ENCODE measurements around the gene CLMN. TPM values are rescaled to one million over a fixed set of nuclear protein-coding genes. Genes with fewer than 3 reads are reported as not detected.

CLMN gene
- polyA plus RNA-seq, 1 donor: 18.7 TPM

DNA sequence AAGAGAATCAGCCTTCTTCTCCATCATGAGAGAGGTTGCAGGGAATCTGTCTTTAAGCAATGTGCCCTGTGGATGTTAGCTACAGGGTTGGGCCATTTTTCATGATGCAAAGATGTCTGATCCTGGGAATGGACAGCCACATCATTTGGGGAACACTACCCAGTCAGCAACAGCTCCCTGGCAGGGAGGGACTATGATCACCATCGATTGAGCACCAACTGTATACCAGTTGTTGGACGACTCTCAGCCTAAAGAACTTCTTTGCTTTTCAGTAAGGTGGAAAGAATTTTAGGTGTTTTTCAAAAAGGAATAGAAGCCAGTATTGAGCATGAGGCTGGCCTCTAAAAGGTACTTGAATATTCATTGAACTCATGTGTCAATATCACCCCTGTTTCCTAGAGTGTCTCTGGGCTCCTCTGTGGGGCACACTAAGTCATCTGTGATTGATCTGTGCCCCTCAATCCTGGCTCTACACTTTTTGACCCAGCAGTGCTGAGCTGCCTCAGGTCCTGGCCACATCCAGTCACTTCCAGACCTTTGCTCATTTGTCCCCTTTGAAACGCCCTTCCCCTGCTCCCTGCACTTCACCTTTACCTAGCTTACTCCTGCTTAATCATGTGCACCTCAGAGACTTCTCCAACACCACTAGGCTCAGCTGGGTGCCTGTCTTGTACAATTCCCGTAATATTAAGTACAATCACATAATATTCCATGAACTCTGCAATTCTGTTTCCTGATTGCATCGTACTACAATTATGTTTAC, 2.2 kb upstream of the CLMN start:
- DNase-seq: peak in 1 of 2 donors; percentile 43
- Histone ChIP-seq H3K27ac (ENCODE audit: low read length) (no peak overlapping the region), H3K9me3 (ENCODE audit: control insufficient read depth, low read depth, low read length) (no peaks in the 10 kb centered on the region), H3K4me3 (ENCODE audit: low read length) (no peak overlapping the region), H3K36me3 (ENCODE audit: control insufficient read depth, insufficient read depth, low read length) (no peaks in the 10 kb centered on the region), H3K27me3 (ENCODE audit: control insufficient read depth, insufficient read depth, low read length) (no peaks in the 10 kb centered on the region), H3K4me1 (ENCODE audit: control insufficient read depth, insufficient read depth, low read length) (peaks cover 5% of the 10 kb centered on the region)
- no CpG with 5 or more reads among the region's 5 CpGs for WGBS (ENCODE audit: insufficient coverage, low lambda C conversion rate)

DNA sequence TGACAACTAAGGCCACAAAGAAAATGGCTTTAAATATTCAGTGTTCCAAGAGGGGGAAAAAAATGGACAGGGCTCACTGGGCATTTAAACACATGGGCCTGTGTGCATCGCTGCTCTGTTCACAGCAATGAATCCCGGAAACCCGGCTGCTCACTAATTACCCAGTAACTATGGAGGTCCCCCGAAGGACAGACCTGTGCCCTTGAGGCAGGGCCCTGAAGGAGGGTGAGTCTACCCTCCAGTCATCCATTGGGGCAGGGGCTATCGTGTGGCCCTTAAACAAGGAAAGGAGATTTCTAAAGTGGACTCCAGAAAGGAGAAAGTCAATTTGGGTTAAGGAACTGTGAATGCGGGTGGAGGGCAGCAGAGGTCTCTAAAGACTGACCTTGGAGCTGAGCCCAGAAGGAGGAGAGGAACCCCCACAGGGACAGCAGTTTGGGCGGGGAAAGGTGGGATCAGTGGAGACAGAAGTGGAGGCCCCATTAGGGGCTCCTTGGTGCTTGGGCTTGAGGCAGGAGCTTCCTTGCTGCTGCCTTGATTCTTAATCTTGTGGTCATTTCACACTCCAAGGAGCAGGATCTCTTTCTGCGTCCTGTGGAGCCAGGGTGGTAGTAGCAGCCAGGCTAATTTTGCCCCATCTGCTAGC, 1.4 kb upstream of the CLMN start:
- Histone ChIP-seq H3K4me1 (ENCODE audit: control insufficient read depth, insufficient read depth, low read length) (peaks cover 5% of the 10 kb centered on the region), H3K36me3 (ENCODE audit: control insufficient read depth, insufficient read depth, low read length) (no peaks in the 10 kb centered on the region), H3K27ac (ENCODE audit: low read length) (no peak overlapping the region), H3K9me3 (ENCODE audit: control insufficient read depth, low read depth, low read length) (no peaks in the 10 kb centered on the region), H3K27me3 (ENCODE audit: control insufficient read depth, insufficient read depth, low read length) (no peaks in the 10 kb centered on the region), H3K4me3 (ENCODE audit: low read length) (no peak overlapping the region)
- no peak for DNase-seq
- no CpG with 5 or more reads among the region's 8 CpGs for WGBS (ENCODE audit: insufficient coverage, low lambda C conversion rate)

GRCh38 chr14:95320078-95320895, 579 bp upstream of the CLMN start:
- peak overlapping the region; percentile 15 for H3K27ac ChIP-seq (ENCODE audit: low read length)
- WGBS (ENCODE audit: insufficient coverage, low lambda C conversion rate): no CpG with 5 or more reads among the region's 32 CpGs

GRCh38 chr14:95318399-95319311, 1.1 kb downstream of the CLMN start:
- Histone ChIP-seq H3K27ac (ENCODE audit: low read length) (peak overlapping the region; percentile 31), H3K4me1 (ENCODE audit: control insufficient read depth, insufficient read depth, low read length) (peaks cover 21% of the 10 kb centered on the region), H3K27me3 (ENCODE audit: control insufficient read depth, insufficient read depth, low read length) (no peaks in the 10 kb centered on the region), H3K36me3 (ENCODE audit: control insufficient read depth, insufficient read depth, low read length) (no peaks in the 10 kb centered on the region), H3K4me3 (ENCODE audit: low read length) (peak overlapping the region; percentile 82), H3K9me3 (ENCODE audit: control insufficient read depth, low read depth, low read length) (no peaks in the 10 kb centered on the region)
- no CpG with 5 or more reads among the region's 22 CpGs for WGBS (ENCODE audit: insufficient coverage, low lambda C conversion rate)
- peak; percentile 70 to 83 for DNase-seq

More at GRCh38 chr14:95320078-95320895, 579 bp upstream of the CLMN start:
- Histone ChIP-seq H3K4me3 (ENCODE audit: low read length) (peak overlapping the region; percentile 51), H3K27me3 (ENCODE audit: control insufficient read depth, insufficient read depth, low read length) (no peaks in the 10 kb centered on the region), H3K9me3 (ENCODE audit: control insufficient read depth, low read depth, low read length) (no peaks in the 10 kb centered on the region), H3K36me3 (ENCODE audit: control insufficient read depth, insufficient read depth, low read length) (no peaks in the 10 kb centered on the region), H3K4me1 (ENCODE audit: control insufficient read depth, insufficient read depth, low read length) (peaks cover 7% of the 10 kb centered on the region)
- peak in 1 of 2 donors; percentile 40 for DNase-seq

DNA sequence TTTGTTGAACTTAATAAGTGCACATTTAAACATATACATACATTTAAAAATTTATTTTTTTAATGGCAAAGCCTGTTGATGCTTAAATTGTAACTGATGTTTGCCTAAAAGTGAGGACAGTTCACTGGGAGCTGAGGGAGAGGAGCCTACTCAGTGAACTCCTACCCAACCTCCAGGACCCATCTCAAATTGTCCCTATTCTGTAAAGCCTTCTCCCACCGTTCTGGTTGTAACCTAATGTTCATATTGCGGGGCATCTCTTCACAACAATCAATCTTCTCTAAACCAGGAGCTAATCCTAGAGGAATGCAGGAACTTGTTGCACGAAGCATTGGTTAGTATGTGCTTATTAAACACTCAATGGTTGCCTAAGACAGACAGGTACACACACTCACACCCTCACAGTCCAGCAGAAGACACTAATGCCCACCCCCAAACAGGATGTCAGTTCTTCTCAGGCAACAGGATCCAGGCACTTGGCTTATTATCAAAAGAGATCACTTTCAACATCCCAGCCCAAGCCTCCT, 1.8 kb downstream of the CLMN start:
- no CpG with 5 or more reads among the region's 3 CpGs for WGBS (ENCODE audit: insufficient coverage, low lambda C conversion rate)
- Histone ChIP-seq H3K4me3 (ENCODE audit: low read length) (peak overlapping the region; percentile 82), H3K4me1 (ENCODE audit: control insufficient read depth, insufficient read depth, low read length) (peaks cover 27% of the 10 kb centered on the region), H3K9me3 (ENCODE audit: control insufficient read depth, low read depth, low read length) (no peaks in the 10 kb centered on the region), H3K27ac (ENCODE audit: low read length) (peak overlapping the region; percentile 31), H3K36me3 (ENCODE audit: control insufficient read depth, insufficient read depth, low read length) (no peaks in the 10 kb centered on the region), H3K27me3 (ENCODE audit: control insufficient read depth, insufficient read depth, low read length) (no peaks in the 10 kb centered on the region)
- DNase-seq: no peak

GRCh38 chr14:95316821-95317220, 2.9 kb downstream of the CLMN start:
- no peaks in the 10 kb centered on the region for H3K9me3 ChIP-seq (ENCODE audit: control insufficient read depth, low read depth, low read length)
- peaks cover 2% of the 10 kb centered on the region for H3K36me3 ChIP-seq (ENCODE audit: control insufficient read depth, insufficient read depth, low read length)
- H3K4me1 ChIP-seq (ENCODE audit: control insufficient read depth, insufficient read depth, low read length): peaks cover 30% of the 10 kb centered on the region
- H3K27ac ChIP-seq (ENCODE audit: low read length): no peak overlapping the region
- no peaks in the 10 kb centered on the region for H3K27me3 ChIP-seq (ENCODE audit: control insufficient read depth, insufficient read depth, low read length)
- H3K4me3 ChIP-seq (ENCODE audit: low read length): no peak overlapping the region
- DNase-seq: peak in 1 of 2 donors; percentile 11
- WGBS (ENCODE audit: insufficient coverage, low lambda C conversion rate): no CpG with 5 or more reads among the region's 8 CpGs

GRCh38 chr14:95315579-95315978, 4.1 kb downstream of the CLMN start:
- no CpG with 5 or more reads among the region's 7 CpGs for WGBS (ENCODE audit: insufficient coverage, low lambda C conversion rate)
- Histone ChIP-seq H3K4me3 (ENCODE audit: low read length) (no peak overlapping the region), H3K27me3 (ENCODE audit: control insufficient read depth, insufficient read depth, low read length) (no peaks in the 10 kb centered on the region), H3K4me1 (ENCODE audit: control insufficient read depth, insufficient read depth, low read length) (peaks cover 30% of the 10 kb centered on the region), H3K36me3 (ENCODE audit: control insufficient read depth, insufficient read depth, low read length) (peaks cover 2% of the 10 kb centered on the region), H3K27ac (ENCODE audit: low read length) (peak overlapping the region; percentile 85), H3K9me3 (ENCODE audit: control insufficient read depth, low read depth, low read length) (no peaks in the 10 kb centered on the region)
- no peak for DNase-seq

GRCh38 chr14:95315156-95315555, 4.6 kb downstream of the CLMN start:
- Histone ChIP-seq H3K4me3 (ENCODE audit: low read length) (no peak overlapping the region), H3K27me3 (ENCODE audit: control insufficient read depth, insufficient read depth, low read length) (no peaks in the 10 kb centered on the region), H3K36me3 (ENCODE audit: control insufficient read depth, insufficient read depth, low read length) (peaks cover 2% of the 10 kb centered on the region), H3K4me1 (ENCODE audit: control insufficient read depth, insufficient read depth, low read length) (peaks cover 27% of the 10 kb centered on the region), H3K27ac (ENCODE audit: low read length) (peak overlapping the region; percentile 85), H3K9me3 (ENCODE audit: control insufficient read depth, low read depth, low read length) (no peaks in the 10 kb centered on the region)
- DNase-seq: no peak
- 100% methylated on average over 3 of the region's 6 CpGs for WGBS (ENCODE audit: insufficient coverage, low lambda C conversion rate)

- Histone ChIP-seq H3K27ac (ENCODE audit: low read length) (peak overlapping the region; percentile 85), H3K4me3 (ENCODE audit: low read length) (no peak overlapping the region), H3K36me3 (ENCODE audit: control insufficient read depth, insufficient read depth, low read length) (peaks cover 2% of the 10 kb centered on the region), H3K4me1 (ENCODE audit: control insufficient read depth, insufficient read depth, low read length) (peaks cover 26% of the 10 kb centered on the region), H3K27me3 (ENCODE audit: control insufficient read depth, insufficient read depth, low read length) (no peaks in the 10 kb centered on the region), H3K9me3 (ENCODE audit: control insufficient read depth, low read depth, low read length) (no peaks in the 10 kb centered on the region)
- no CpG with 5 or more reads among the region's 6 CpGs for WGBS (ENCODE audit: insufficient coverage, low lambda C conversion rate)
- peak; percentile 40 to 61 for DNase-seq
These were observed 5.1 kb downstream of the CLMN start for GRCh38 chr14:95314609-95315008.

All from large intestine (tissue), 3 donors.